HAP-1 (cell line): ENCODE results near the gene ARHGAP33.
A peak's percentile ranks its signal among the peaks of the same experiment; 100 is the strongest.

Experiments used
- DNase-seq, 2 experiments: peaks; one replicate each; pipeline ENCODE4 v3.0.0-alpha.2; 2016 to 2020; ENCODE audit warnings: low spot score in 2 of 2
- H3K27me3 ChIP-seq: fragments of 250-450 bp; sonication (Bioruptor Pico); 2 replicates; pipeline ENCODE4 v1.5.1; 2020; ENCODE audit warnings: low read depth, mild to moderate bottlenecking, moderate library complexity
- H3K36me3 ChIP-seq: fragments of 250-450 bp; sonication (Bioruptor Pico); replicated peaks from 2 replicates; pipeline ENCODE4 v1.5.1; 2020; ENCODE audit warnings: mild to moderate bottlenecking
- H3K4me1 ChIP-seq: fragments of 250-450 bp; sonication (Bioruptor Pico); 2 replicates; pipeline ENCODE4 v1.5.1; 2020; ENCODE audit warnings: mild to moderate bottlenecking
- H3K4me3 ChIP-seq: fragments of 250-450 bp; sonication (Bioruptor Pico); 2 replicates; pipeline ENCODE4 v1.5.1; 2020; ENCODE audit warnings: mild to moderate bottlenecking, moderate library complexity
- H3K9me3 ChIP-seq: fragments of 250-450 bp; sonication (Bioruptor Pico); 2 replicates; pipeline ENCODE4 v1.5.1; 2020; ENCODE audit warnings: mild to moderate bottlenecking, moderate library complexity
- in situ Hi-C: fragments of 300-500 bp; cut with MboI; formaldehyde crosslinking; loops from 3 replicates; pipeline ENCODE4 v1.14.3; 2020; ENCODE audit warnings: low sequenced_read_pairs, inconsistent platforms, mixed read lengths

ARHGAP33 gene

DNA sequence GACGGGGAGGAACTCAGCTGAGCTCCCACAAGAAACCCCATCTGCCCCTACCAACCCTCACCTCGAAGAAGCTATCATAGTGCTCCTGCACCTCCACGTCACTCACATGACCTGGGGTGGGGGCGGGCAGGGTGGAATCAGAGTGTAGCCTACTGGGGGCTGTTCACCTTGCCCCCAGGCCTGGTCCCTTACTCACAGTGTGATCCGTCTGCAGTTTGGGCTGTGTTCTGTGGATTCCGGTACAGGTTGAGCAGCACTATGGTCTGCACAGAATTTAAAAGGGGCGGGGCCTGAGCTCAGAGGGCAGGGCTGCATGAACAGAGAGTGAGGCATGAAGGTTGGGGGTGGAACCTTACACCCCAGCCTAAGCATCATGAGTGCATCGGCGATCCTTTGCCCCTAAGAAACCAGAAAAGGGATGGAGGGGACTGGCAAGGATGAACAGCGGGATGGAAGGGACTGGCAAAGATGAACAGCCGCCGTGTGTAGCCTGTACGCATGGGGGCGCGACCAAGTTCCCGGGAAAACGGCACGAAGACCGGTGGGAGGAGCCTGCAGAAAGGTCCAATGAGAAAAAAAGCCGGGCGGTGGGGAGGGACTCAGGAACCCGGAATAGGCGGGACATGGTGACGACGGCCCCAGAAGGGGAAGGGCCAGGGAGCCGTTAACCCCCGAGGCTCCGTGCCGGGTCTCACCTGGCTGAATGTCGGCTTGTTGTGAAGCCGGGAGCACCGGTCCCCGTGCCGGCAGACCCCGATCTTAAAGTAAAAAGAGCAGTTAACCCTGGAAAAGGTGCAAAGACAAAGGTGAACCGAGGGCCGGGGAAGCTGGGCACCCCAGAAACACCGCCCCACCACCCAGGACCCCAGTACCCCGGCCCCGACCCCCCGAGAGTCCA is 30.7 kb upstream of the ARHGAP33 start:
- H3K27me3 ChIP-seq, result no peaks in the 10 kb centered on the region
- no peaks in the 10 kb centered on the region for H3K9me3 ChIP-seq
- H3K36me3 ChIP-seq, result no peaks in the 10 kb centered on the region; the same call in none of the 2 replicates
- peaks cover 13% of the 10 kb centered on the region for H3K4me1 ChIP-seq
- in situ Hi-C loops, result no loop called here
- DNase-seq, result peak; percentile 94 to 98
- H3K4me3 ChIP-seq, result peak overlapping the region; percentile 63

DNA sequence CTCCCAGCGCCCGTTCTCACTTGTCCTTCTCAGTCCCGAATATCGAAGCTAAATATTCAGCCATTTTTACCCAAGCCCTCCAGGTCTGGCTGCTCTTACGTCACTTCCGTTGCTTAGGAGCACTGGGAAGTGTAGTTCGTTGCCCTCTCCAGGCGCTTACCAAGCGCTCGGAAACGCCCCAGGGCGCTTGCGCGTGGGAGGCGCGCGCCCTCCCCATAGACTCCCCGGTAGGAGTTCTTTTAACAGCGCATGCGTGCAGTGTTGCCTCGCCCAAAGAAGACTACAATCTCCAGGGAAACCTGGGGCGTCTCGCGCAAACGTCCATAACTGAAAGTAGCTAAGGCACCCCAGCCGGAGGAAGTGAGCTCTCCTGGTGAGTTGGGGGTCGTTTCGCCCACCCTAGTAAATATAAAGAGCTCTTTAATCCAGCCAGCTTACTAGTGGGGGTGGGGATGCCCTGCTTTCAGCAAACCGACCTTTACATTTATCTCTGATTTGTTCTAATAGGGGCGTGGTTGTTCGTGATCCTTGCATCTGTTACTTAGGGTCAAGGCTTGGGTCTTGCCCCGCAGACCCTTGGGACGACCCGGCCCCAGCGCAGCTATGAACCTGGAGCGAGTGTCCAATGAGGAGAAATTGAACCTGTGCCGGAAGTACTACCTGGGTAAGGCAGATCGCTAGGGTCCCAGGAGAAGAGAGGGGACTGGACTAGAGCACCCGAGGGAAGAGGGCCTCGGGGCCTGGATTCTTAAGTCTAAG is 29.9 kb upstream of the ARHGAP33 start, which contains the start of the genes PSENEN and U2AF1L4:
Gene PSENEN (plus strand): TSS at position 324 of the 759 bp plus-strand sequence. CDS start 280 bp downstream, at position 604.
Gene U2AF1L4 (minus strand): TSS at position 91 of the 759 bp plus-strand sequence. CDS start 27 bp downstream, at position 64.
- peak; percentile 97 to 99 for DNase-seq
- peaks cover 9% of the 10 kb centered on the region for H3K4me1 ChIP-seq
- in situ Hi-C loops, result no loop called here
- no peaks in the 10 kb centered on the region for H3K9me3 ChIP-seq
- H3K27me3 ChIP-seq, result no peaks in the 10 kb centered on the region
- no peaks in the 10 kb centered on the region; the same call in none of the 2 replicates for H3K36me3 ChIP-seq
- H3K4me3 ChIP-seq, result peak within 1 kb of the TSS; percentile 63

DNA sequence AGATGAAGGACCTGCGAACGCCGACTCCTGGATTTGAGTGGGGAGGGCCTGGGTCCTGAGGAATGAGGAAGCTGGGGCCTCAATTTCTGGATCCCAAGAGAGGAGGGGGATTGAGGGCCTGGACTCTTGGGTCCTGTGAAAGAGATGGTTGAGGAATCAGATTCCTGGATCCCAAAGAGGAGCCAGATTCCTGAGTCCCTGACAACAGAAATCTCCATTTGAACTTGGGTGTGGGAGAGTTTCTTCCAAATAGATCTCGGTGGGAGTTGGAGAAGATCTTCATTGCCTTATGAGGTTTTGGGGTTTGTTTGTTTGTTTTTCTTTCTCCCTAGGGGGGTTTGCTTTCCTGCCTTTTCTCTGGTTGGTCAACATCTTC is 29.3 kb upstream of the ARHGAP33 start:
- no peak for DNase-seq
- H3K4me3 ChIP-seq, result peak overlapping the region; percentile 63
- no peaks in the 10 kb centered on the region for H3K27me3 ChIP-seq
- no peaks in the 10 kb centered on the region; the same call in none of the 2 replicates for H3K36me3 ChIP-seq
- in situ Hi-C loops, result no loop called here
- H3K9me3 ChIP-seq, result no peaks in the 10 kb centered on the region
- peaks cover 9% of the 10 kb centered on the region for H3K4me1 ChIP-seq

DNA sequence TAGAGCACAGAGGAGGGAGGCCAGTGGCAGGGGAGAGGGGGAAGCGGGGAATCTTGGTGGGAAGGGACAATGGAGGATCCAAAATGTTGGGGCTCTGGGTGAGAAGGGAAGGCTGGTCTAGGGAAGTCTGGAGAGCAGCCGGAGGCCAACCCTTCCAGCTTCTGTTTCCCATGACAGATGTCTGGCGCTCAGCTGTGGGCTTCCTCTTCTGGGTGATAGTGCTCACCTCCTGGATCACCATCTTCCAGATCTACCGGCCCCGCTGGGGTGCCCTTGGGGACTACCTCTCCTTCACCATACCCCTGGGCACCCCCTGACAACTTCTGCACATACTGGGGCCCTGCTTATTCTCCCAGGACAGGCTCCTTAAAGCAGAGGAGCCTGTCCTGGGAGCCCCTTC is 28.8 kb upstream of the ARHGAP33 start:
- peak overlapping the region; percentile 63 for H3K4me3 ChIP-seq
- H3K9me3 ChIP-seq, result no peaks in the 10 kb centered on the region
- H3K4me1 ChIP-seq, result peaks cover 9% of the 10 kb centered on the region

DNA sequence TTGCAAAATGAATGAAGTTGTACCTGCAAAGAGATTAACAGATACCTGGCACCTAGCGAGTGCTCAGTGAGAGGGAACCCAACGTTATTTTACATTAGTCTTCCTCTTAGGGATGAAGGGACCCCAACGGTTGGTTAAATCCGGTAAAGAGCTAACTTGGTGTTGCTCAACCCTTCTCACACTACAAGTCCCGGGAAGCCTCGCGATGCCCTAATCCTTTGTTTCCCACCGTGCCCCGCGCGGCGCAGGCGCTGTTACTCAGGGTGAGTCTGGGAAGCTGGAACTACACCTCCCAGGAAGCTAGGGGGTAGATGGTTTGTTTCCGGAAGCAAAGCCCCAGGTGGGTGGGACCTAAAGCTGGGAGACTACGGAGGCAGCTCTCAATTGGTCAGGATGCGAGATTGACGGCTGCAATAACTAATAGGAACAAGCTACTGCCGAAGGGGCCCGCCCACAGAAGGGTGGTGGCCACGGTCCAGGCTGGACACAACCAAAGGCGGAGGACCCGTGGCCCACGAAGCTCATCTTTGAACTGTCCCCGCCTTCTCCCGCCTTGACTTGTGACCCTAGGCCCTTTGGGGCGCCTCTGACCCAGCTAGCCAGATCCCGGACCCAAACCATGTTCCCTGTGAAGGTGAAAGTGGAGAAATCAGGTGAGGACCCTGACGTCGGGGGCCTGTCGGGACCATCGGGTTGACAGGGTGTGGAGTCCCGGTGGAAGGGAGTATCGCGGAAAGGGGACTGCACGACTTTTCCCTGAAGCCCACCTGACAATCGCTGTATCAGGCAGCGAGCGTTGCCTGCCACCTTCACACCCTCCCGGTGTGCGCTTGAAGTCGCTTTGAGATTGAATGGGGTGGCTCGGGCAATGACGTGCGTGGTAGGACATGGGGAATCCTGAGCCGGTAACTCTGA is 27.0 kb upstream of the ARHGAP33 start, which contains the start of gene LIN37:
Gene LIN37 (plus strand): TSS at position 471 of the 915 bp plus-strand sequence. CDS start 149 bp downstream, at position 620.
- peak within 1 kb of the TSS; percentile 78 for H3K4me3 ChIP-seq
- in situ Hi-C loops, result no loop called here
- peaks cover 4% of the 10 kb centered on the region for H3K36me3 ChIP-seq
- H3K4me1 ChIP-seq, result peaks cover 7% of the 10 kb centered on the region
- peak; percentile 98 to 99 for DNase-seq
- no peaks in the 10 kb centered on the region for H3K27me3 ChIP-seq
- no peaks in the 10 kb centered on the region for H3K9me3 ChIP-seq

More for the DNA sequence above, 28.8 kb upstream of the ARHGAP33 start:
- in situ Hi-C loops, result no loop called here
- H3K36me3 ChIP-seq, result no peaks in the 10 kb centered on the region; the same call in none of the 2 replicates
- no peaks in the 10 kb centered on the region for H3K27me3 ChIP-seq
- DNase-seq, result no peak

DNA sequence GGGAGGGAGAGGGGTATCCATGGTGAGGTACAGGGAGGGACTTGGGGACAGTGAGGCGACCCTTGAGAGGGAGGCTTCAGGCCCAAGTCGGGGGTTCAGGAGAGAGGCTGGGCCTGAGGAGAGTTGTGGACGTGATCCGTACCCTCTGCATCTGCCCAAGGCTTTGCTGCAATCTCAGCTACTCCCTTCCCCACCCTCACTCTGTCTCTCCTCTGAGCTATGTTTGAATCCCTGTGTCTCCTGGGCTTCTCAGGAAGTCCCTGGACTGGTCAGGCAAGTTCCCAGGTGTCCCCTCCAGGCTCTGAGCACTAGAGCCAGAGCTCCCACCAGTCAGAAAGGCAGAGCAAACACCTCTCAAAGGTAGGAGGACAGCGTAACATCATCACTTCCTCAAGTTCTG is 25.2 kb upstream of the ARHGAP33 start:
- no peak for DNase-seq
- Histone ChIP-seq H3K4me1 (peaks cover 4% of the 10 kb centered on the region; the same call in 1 of the 2 replicates), H3K4me3 (no peak overlapping the region), H3K27me3 (no peaks in the 10 kb centered on the region), H3K9me3 (no peaks in the 10 kb centered on the region), H3K36me3 (peaks cover 9% of the 10 kb centered on the region)
- in situ Hi-C loops, result loop anchor here (5.0 kb wide), 1 partner anchor 182 kb away; no protein-coding TSS in a partner anchor

DNA sequence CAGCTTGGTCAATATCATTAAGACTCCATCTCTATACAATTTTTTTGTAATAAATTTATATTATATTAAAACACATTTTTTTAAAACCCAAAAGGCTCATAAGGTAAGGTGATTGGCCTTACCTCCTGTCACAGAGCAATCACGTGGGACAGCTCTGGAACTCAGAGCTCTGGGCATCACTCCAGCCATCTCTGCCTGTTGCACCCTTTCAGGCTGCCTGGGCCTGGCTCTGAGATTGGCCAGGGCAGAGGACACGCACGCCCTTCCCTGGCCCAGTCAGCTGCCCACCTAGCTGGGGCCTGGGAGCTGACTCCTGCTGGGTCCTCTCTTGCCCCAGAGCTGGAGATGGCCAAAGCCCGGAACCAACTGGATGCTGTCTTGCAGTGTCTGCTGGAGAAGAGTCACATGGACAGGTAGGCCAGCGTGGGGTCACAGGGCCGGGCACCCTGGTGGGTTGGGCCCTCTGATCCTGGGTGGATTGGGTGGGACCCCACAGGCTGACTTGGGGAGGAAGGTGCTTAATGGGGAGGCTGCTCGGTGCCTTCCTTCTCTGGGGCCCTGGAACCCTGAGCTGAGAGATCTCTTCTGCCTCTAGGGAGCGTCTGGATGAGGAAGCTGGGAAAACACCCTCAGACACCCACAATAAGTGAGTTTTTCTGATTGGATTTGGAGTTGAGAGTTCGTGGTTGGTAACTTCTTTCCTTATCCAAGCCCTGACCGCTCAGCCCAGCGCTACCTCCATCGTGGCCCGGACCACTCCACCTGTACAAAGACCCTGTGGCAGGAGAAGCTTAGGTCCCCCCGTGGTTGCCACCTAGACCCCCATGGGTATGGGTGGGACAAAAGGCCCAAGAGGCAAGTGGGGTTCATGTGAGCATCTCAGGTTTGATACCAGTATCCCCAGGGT is 23.3 kb upstream of the ARHGAP33 start:
- no peak for DNase-seq
- Histone ChIP-seq H3K9me3 (no peaks in the 10 kb centered on the region), H3K36me3 (peaks cover 9% of the 10 kb centered on the region), H3K4me3 (no peak overlapping the region), H3K4me1 (peaks cover 6% of the 10 kb centered on the region; the same call in 1 of the 2 replicates), H3K27me3 (no peaks in the 10 kb centered on the region)
- in situ Hi-C loops, result loop anchor here (5.0 kb wide), 1 partner anchor 180 kb away; no protein-coding TSS in a partner anchor

DNA sequence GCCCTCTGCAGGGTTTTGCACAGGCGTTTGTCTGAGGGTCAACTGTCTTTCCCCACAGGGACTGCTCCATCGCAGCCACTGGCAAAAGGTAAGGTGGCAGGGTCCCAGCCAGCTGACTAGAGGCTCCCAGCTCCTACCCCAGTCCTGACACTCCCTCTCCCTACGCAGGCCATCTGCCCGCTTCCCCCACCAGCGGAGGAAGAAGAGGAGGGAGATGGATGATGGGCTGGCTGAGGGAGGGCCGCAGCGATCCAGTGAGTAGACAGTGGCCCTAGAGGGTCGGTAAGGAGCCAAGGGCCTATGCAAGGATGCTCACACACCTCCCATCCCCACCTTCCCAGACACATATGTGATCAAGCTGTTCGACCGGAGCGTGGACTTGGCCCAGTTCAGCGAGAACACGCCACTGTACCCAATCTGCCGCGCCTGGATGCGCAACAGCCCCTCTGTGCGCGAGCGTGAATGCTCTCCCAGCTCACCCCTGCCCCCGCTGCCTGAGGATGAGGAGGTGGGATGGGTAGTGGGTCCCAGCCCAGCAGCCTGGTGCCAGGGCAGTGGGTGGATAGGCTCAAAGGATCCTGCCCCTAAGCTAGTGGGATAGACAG is 22.5 kb upstream of the ARHGAP33 start:
- Histone ChIP-seq H3K27me3 (no peaks in the 10 kb centered on the region), H3K36me3 (peaks cover 9% of the 10 kb centered on the region), H3K9me3 (no peaks in the 10 kb centered on the region), H3K4me1 (peaks cover 7% of the 10 kb centered on the region; the same call in 1 of the 2 replicates), H3K4me3 (no peak overlapping the region)
- DNase-seq, result no peak
- in situ Hi-C loops, result loop anchor here (5.0 kb wide), 1 partner anchor 179 kb away; no protein-coding TSS in a partner anchor

DNA sequence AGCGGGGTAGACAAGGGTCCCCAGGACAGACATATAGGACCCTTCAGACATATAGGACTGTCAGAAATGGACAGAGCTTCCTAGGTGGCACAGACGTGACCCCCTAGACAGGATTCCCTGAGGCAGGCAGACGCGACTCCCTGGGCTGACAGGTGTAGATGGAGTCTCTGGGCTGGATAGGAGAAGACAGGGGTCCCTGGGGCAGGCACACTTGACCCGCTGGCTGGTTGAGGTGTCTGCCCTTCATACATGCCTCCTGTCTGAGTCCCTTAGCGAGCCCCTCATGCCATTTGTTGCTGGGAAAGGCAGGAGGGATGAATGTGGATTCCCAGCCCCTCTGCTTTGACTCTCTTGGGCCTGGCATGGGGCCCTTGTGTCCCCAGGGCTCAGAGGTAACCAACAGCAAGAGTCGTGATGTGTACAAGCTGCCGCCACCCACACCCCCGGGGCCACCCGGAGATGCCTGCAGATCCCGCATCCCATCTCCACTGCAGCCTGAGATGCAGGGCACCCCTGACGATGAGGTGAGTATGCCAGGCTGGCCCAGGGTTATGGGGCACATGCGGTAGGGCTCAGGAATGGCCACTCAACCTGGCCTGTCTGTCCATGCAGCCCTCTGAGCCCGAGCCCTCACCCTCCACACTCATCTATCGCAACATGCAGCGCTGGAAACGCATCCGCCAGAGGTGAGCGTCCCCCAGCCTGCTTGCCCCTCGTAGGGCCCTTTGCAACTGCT is 21.6 kb upstream of the ARHGAP33 start:
- Histone ChIP-seq H3K9me3 (no peaks in the 10 kb centered on the region), H3K4me1 (peaks cover 6% of the 10 kb centered on the region; the same call in 1 of the 2 replicates), H3K36me3 (peaks cover 9% of the 10 kb centered on the region; the same call in 1 of the 2 replicates), H3K27me3 (no peaks in the 10 kb centered on the region), H3K4me3 (no peak overlapping the region)
- in situ Hi-C loops, result loop anchor here (5.0 kb wide), 1 partner anchor 178 kb away; no protein-coding TSS in a partner anchor
- DNase-seq, result no peak

DNA sequence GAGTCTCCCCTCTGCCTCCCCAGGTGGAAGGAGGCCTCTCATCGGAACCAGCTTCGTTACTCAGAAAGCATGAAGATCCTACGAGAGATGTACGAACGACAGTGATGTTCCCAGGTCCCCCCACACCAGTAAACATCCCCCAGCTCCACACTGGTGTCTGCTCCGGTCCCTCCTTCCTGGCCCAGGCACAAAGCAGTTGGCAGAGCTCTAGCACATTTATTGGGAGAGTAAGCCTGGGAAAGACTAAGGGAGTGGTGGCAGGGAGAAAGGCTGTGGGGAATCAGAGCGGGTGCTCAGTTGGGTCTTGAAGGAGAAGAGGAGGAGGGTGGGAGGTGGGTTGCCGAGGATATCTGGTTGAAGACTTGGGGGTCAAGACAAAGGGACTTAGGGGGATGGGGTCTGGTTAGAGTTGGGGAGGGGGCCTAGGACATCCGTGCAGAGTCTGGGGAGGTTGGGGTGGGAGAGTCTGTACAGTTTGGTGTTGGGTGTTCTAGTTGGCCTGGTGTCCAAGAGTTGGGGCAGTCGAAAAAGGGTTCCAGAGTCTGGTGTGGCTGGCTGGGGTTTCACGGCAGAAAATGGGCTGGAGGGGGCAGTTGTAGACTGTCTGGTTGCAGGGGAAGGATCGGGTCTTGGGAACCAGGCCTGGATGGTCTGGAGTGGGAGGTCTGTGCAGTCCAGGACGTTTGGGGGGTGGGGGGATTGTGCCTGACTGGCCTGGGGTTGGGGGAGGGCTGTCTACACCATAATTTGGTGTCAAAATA is 20.8 kb upstream of the ARHGAP33 start:
- no peak overlapping the region for H3K4me3 ChIP-seq
- DNase-seq, result no peak
- H3K4me1 ChIP-seq, result peaks cover 6% of the 10 kb centered on the region; the same call in 1 of the 2 replicates
- H3K36me3 ChIP-seq, result peaks cover 9% of the 10 kb centered on the region; the same call in 1 of the 2 replicates
- no peaks in the 10 kb centered on the region for H3K9me3 ChIP-seq
- no peaks in the 10 kb centered on the region for H3K27me3 ChIP-seq
- in situ Hi-C loops, result loop anchor here (5.0 kb wide), 1 partner anchor 178 kb away; no protein-coding TSS in a partner anchor
